Gastroesophageal sphincter (tissue), 3 donors: ENCODE results near the gene PGLYRP2.

Source experiments
- POLR2A ChIP-seq, 2 donors: fragments of 450-650 bp; IDR thresholded peaks; one replicate each; pipeline ENCODE4 v1.6.1; 2017; ENCODE audit warnings: antibody characterized with exemption in 2 of 2, mild to moderate bottlenecking in 2 of 2, moderate library complexity in 1 of 2
- POLR2AphosphoS5 ChIP-seq: sonication (generic); formaldehyde crosslinking; IDR thresholded peaks from one replicate; pipeline ENCODE4 v1.6.1; 2017; ENCODE audit warnings: antibody characterized with exemption
- TF ChIP-seq, protein P1 (sequence below), 4 experiments: fragments of 200-600 bp in 2 of 4; fragments of 450-650 bp in 2 of 4; sonication (generic) in 1 of 4; IDR thresholded peaks; one replicate each; pipeline ENCODE4 v1.5.1; 2017 to 2019; ENCODE audit warnings: antibody characterized with exemption in 4 of 4, mild to moderate bottlenecking in 2 of 4, moderate library complexity in 2 of 4

DNA sequence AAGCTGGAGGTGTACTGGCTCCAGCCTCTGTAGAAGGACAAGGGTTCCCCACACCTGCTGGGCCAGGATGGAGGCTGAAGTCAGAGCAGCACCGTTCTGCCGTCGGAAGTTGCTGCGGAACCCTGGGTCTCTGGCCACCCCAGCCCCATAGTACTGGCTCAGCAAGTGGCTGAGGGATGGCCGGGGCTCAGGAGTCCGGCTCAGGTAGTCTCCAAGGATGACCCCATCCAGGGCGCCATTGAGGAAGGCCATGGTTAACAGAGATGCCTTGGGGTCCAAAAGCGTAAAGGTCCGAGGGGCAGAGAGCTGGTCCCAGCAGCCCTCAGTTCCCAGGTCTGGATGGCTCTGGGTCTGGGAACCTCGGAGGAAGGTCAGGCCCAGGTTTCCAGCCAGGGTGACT lies 3.7 kb downstream of the PGLYRP2 start:
- TF ChIP-seq, protein P1, sequence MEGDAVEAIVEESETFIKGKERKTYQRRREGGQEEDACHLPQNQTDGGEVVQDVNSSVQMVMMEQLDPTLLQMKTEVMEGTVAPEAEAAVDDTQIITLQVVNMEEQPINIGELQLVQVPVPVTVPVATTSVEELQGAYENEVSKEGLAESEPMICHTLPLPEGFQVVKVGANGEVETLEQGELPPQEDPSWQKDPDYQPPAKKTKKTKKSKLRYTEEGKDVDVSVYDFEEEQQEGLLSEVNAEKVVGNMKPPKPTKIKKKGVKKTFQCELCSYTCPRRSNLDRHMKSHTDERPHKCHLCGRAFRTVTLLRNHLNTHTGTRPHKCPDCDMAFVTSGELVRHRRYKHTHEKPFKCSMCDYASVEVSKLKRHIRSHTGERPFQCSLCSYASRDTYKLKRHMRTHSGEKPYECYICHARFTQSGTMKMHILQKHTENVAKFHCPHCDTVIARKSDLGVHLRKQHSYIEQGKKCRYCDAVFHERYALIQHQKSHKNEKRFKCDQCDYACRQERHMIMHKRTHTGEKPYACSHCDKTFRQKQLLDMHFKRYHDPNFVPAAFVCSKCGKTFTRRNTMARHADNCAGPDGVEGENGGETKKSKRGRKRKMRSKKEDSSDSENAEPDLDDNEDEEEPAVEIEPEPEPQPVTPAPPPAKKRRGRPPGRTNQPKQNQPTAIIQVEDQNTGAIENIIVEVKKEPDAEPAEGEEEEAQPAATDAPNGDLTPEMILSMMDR (IDR thresholded peaks at IDR 0.05), result no peak
- TF ChIP-seq POLR2A (IDR thresholded peaks at IDR 0.05) (no peak), POLR2AphosphoS5 (no peak)
